AML-193 (cell line): ENCODE data around the gene TBX4.

Experiments
- DNase-seq, 2 experiments: peaks; one replicate each; lab custom pipeline; 2025; lab: John Stamatoyannopoulos, UW

The TBX4 gene

DNA sequence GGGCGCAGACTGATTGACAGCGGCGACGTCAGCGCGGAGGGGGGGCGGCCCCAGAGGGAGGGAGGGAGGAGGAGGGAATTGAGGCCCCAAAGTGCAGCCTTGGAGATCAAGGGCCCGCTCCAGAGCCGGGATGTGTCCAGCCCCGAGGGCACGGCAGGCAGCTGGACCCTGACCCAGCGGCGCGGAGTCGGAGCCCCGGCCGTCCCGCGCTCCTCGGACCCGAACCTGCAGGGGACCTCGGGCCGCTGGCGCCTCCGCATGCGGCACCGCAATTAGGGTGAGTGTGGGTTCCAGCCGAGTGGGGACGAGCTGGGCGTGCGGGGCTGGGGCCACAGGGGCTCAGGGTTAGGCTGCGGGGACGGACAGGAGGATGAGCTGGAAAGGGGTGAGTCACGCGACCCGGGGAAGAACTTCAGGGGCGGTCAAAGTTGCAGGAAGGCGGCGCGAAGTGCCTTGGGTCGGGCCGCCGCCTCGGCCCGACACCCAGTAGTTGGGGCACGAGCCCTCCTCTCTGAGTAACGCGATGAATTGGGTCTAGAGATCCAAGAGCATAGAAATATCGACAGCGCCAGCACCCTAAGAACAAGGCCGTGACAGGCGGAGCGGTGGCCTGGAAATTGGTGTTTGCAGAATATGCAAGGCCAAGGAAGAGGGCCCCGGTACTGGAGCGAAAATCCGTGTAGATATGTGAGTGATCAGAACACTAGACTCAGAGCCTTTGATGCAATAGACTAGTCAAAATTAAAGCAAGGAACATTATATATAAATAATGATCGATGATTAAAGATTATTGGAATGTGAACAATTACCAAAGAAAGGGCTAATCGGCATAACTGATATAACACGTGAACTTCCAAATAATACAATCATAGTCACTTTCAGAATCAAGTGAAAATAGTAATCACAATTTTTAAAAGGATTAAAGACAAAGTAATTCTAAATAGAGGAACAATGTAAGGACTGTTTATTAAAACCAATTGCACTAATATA, at the start of gene TBX4:
Gene TBX4, plus strand, starts transcription at position 122 of the 990 bp plus-strand sequence. CDS start 4,069 bp downstream, outside the sequence.
- DNase-seq = no peak

DNA sequence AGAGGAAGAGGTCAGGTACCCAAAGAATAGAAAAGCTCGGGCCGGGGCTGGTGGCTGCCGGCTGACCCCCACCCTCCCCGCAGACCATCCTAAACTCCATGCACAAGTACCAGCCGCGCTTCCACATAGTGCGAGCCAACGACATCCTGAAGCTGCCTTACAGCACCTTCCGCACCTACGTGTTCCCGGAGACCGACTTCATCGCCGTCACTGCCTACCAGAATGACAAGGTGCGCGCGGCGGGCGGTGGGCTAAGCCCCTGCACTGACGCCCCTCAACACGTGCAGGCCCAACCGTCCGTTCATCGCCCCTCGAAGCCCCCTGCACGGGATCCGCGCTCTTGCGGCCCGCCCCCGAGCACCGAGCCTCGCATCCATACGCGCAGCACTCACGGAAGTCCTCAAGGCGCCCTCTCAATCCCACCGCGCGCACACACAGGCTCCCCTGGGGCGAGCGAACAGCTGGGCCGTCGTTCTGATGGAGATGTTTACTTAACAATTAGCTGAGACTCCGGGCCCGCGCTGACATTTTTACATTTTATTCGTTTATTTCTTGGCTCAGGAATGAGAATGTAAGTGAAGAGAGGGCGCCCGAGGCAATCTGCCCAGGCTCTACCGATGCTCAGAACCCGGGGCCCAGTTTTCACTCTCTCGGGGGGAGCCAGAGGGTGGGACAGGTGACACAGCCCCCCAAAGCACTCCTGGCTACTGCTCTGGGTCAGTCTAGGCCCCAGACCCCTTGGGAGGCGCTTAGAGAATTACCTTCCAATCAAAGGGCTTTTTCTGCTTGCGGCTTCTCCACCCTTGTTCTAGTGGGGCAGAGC, 49.0 kb upstream of the TBX4 start:
- no peak for DNase-seq

DNA sequence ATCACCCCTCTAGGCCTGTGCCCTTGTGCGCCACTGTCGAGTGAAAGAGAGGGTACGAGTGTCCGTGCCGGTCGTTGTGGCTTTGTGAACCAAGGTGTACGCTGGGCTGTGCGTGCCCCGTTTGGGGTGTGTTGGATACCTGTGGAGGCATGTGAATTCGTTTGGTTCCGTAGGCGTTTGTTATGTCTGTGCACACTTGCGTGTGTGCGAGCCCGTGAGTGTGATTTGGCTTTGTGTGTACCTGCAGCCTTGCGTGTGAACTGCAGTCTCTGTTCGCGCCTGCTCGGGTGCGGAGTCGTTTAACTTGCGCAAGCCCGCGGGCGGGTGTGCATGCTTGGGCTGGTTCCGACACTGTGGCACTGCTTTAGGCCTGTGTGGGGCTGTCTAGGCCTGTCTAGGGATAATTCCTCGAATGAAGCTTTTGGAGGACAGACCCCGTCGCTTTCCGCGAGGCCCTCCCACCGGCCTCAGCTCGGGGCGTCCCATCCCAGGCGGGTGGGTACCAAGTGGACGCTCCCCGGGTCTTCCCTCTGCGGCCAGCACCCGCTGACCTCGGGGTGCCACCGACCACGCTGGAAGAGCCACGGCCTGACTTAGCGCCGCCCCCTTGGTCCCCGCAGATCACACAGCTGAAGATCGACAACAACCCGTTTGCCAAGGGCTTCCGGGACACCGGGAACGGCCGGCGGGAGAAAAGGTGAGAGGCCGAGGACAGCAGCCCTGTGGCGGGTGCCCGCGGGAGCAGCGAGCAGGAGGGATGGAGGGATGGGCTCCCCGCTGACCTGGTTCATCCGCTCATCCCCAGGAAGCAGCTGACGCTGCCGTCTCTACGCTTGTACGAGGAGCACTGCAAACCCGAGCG, 48.2 kb upstream of the TBX4 start:
- DNase-seq = no peak

DNA sequence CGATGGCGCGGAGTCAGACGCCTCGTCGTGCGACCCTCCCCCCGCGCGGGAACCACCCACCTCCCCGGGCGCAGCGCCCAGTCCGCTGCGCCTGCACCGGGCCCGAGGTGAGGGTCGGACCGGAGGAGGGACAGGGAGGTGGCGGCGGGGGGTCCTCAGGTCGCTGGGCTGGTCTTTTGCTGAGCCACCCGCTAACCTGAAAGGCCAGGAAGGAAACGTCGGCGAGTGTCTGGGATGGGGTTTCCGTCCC, 47.6 kb upstream of the TBX4 start:
- DNase-seq = no peak

DNA sequence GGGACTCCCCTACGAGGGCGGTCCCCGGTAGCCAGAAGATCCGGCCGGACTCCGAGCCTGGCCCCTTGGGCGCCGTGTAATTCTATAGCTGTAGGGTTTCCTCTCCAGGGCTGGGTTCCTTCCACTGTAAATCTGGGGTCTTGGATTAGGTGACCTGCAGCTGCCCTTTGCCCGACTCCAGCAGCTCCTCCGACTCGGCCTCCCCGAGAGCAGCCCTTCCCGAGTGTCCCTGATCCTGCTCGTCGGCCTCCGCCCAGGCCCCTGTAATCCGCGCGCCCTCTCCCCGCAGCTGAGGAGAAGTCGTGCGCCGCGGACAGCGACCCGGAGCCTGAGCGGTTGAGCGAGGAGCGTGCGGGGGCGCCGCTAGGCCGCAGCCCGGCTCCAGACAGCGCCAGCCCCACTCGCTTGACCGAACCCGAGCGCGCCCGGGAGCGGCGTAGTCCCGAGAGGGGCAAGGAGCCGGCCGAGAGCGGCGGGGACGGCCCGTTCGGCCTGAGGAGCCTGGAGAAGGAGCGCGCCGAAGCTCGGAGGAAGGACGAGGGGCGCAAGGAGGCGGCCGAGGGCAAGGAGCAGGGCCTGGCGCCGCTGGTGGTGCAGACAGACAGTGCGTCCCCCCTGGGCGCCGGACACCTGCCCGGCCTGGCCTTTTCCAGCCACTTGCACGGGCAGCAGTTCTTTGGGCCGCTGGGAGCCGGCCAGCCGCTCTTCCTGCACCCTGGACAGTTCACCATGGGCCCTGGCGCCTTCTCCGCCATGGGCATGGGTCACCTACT, 47.1 kb upstream of the TBX4 start:
- no peak for DNase-seq

DNA sequence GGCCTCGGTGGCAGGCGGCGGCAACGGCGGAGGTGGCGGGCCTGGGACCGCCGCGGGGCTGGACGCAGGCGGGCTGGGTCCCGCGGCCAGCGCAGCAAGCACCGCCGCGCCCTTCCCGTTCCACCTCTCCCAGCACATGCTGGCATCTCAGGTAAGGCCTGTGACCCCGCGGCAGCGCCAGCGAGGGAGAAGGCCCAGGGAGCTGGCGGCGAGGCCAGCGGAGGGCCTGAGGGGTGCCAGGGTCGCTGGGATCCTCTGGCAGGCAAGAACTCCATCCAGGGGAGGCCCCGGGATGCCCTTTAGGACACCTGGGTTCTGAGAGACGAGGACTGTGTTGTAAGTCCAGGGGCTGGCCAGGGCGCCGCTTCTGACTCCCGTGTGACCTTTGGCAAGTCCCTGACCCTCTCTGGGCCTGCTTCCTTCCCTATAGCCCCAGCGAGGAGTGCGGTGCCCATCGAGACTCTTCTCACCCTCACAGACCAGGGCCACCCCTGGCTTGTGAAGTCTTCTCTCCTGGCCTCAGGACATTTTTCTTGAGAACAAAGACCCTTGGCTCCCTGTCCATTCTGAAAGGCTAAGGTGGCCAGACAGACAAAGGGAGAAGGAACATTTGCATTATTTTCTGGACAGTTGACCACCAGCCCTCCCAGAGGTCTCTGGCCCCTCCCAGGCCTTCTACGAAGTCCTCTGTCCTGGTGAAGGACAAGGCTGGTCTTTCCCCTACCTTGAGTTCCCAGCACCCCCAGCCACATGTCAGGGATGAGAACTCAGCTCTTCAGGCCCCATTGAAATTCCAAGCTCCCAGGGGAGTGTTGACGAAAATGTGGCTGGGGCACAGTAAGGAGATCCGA, 46.3 kb upstream of the TBX4 start:
- DNase-seq = no peak

DNA sequence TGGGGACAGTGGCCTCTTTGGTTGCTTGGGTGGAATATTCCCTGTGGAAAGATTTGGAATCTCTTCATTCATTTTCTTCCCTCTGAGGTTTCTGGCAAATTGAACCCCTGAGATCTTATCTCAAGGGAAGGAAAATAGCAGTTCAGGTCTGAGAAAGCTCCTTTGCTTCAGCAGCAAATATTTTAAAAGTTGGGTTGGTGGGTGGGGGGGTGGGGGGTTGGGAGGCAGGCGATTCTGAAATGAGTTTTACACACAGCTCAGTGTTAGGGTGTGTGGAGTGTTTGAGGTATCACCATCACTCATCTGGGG, 45.7 kb upstream of the TBX4 start:
- DNase-seq = no peak

DNA sequence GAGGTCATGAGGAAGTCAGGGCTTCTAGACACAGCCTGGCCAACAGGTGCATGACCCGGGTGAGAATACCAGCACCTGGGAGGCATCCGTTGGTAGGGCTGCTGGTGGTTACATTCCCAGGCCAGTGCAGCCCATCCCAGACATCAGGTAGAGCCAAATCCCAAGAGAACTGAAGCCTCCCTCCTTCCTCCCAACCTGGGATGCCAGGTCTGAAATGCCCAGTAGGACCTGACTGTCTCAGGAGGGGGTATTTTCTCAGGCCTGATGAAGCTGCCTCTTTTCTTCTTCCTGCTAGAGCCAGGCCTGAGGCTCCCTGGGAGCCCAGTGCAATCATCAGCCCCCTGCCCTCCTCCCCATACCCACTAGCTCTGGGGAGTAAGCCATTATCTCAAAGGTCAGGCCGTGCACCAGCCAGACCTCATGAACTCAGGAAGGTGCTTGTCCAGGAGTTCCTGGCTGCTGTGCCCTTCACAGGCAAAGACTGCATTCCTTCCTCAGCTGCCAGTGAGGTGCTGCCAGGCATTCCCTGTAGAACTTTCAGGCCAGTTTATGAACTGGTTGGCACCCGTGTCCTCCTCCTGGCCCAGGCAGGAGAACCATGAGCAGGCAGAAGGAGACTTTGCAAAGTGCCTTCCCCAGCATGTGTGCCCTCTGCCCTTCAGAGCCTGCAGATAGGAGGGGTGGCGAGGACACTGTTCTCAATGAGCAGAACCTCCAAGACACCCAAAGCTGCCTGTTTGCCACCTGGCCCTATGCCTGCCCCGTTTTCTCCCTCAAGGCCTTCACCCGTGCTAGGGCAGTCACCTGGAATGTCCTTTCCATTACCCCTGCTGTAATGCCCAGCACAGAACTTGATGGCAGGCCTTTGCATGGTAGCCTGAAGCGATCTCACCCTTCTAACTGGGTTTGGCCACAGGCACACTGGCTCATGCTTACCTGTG, 45.0 kb upstream of the TBX4 start:
- DNase-seq = no peak

DNA sequence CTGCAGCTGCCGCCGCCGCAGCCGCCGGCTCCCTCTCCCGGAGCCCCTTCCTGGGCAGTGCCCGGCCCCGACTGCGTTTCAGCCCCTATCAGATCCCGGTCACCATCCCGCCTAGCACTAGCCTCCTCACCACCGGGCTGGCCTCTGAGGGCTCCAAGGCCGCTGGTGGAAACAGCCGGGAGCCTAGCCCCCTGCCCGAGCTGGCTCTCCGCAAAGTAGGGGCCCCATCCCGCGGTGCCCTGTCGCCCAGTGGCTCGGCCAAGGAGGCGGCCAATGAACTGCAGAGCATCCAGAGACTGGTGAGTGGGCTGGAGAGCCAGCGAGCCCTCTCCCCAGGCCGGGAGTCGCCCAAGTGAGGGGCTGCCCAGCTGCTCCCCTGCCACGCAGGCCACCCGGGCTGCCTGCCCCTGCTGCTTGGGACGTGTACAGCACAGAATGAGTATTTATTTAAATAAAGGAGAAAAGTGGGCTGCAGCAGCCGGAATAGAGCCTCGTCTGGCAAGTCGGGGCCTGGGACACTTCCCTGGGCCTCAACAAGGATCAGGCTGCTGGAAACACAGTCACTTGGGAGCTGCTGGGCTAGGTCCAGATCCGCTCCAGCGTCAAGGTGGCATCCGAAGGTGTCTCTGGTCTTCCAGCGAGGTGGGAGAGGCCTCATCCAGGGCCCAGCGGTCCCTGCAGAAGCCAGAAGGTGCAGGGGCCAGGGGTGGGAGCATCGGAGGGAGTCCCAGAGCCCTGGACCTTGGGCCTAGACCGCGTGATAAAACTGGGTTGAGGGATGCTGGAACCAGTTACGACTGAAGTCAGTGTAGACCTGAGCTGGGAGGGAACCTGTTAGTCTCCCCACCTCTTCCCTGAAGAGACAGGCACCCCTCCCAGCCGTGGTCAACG, 43.8 kb upstream of the TBX4 start:
- no peak for DNase-seq

DNA sequence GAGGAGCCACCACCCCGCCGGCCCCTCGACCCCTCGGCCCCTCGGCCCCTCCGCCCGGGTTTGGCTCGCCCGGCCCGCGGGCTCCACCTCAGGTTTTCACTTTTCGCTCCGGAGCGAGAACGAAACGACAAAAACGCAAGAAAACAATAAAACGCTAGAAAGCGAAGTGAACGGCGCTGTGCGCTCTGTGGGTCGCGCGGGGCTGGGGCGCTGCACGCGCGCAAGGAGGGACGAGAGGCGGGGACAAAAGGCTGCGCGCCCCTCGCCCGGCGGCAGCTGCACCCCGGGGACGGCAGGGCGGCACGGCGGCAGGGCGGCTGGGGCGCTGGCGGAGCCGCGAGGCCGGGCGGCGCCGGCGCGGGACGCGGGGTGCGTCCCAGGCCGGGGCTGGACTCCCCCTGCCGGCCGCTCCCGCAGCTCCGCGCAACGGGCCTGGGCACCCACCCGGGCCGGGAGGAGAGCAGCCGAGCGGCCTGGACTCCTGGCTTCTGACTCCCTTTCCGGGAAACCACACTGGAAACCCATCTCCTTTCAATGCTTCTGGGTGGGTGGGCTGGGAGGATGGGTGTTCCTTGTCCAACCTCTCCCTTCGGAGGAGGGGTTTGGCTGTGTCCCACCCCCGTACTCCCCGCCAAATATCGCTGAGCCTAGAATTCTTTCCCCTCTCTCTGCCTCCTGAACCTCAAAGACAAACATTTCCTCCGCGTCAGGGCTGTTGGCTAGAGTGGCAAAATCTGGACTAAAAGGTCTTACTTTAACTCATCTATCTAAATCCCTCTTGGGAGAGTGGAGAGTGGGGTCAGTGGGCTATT, 42.7 kb upstream of the TBX4 start:
- DNase-seq = peak; percentile 59 to 65

DNA sequence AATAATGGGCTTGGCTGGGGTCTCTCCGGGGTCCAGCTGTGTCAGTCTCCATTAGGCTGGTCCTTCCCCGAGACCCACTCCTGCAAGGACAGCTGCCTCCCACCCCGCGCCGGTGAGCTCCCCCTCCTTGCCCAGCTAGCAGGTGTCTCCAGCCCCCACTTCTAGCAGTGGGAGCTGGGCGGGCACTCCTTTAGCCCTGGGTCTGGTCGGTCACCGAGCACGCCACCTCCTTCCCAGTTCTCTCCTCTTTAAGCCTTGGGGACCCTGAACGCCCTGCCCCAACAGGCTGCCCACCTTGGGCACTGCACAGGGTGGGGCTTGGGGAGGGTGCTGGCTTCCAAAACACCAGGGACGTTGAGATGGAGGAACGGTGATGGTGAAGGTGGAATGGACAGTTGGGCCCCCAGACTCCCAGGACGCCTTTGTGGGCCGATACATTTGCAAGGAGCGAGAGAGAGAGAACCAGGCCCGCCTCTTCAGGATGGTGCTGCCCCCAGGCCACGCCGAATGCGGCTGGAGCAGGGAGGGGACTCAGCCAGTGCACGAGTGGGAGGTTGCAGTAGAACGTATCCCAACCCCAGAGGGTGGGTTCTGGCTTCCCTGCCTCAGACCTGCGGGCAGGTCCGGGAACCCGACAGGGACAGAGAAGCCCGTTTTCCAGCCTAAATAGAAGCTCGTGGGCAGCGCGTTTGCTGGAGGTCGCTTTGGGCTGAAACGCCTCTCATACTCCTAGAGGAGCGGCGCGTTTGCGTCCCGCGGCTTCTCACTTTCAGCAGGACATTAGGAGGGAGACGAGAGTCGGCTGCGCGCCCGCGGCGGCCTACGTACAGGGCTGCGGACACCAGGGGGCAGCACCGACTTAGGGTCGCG, 41.8 kb upstream of the TBX4 start:
- peak; percentile 28 to 43 for DNase-seq

DNA sequence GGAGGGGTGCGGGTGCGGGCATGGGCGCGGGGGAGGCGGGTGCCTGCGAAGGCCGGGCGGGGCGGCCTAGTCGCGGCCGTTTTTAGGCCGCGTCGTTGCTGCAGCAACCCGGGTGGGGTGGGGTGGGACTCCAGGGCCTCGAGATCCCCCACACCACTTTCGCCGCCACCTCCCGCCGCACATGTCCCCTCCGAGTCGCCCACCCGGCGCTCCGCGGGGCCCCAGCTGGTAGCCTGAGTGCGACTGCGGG, 41.3 kb upstream of the TBX4 start:
- no peak for DNase-seq

DNA sequence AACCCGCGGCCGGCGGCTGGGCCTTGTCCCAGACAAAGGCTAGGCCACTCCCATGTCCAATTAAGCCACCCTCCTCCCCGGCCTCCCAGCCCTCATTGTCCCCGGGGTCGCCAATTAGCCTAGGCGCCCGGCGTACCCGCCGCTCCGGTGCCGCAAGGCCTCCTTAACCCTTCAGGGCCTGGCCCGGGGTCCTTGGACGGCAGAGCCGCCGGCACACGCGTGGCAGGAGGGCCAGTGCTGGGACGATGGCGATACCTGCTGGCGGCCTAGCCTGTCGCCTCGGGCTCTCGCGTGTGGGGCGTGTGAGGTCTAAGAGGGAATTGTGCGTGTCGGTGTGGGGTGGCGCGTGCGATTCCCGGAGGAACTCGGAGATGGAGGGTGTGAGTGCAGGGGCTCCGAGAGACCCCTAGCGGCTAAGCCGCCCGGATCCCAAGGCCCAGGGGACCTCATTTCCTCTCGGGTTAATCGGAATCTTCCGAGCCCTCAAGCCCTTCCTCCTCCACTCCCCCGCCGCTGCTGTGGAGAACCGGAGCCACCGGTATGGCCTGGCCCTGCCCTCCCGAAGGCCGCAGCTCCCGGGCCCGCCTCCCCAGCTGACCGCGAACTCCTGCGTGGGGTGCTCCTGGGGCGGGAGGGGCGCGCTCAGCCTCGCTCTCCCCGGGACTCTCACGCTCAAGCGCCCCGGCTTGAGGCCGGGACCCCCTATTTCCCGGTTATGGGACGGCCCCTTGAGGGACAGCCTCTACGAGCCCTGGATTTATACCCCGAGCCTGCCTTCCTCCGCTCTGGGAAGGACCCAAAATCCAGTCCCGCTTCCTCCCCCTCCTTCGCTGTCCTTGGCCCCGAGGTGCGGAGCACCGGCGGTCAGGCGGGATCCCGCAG, 40.7 kb upstream of the TBX4 start:
- peak; percentile 31 to 32 for DNase-seq

DNA sequence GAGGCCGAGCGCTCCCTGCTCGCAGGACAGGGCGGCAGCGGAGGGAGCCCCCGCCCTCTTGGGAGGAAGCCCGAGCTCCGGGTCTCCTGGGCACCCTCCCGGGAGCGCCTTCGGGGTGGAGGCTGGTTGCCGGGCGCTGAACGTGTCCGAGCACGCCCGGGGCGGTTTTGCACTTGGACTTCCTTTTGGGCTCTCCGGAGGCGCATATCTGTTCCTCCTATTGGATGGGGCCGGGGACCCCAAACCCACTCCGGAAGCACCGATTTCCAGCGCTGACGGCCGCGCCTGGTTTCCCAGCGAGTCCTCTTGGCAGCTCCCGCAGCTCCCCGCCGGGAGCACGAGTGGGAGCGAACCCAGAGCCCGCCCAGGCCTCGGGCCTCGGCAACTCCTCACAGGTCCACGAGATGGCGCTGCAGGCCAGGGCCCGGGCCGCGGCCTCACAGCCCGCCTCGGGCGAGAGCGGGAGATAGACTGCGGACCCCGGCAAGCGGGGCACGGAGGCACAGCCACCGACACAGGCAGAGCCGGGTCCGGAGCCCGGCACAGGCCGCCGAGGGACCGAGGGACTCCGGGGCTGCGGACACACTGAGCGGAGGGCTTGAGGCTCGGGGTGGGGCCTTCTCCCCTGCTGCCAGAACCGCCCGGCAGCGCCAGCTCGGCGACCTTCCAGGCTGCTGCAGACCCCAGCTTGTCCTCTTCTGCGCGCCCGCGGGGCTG, 39.9 kb upstream of the TBX4 start:
- peak; percentile 65 to 75 for DNase-seq
